ENCODE measurements around the gene SLC22A1.
"Not testable (repeated sequence)": the region's sequence is repeated elsewhere in the genome, so short reads cannot be mapped to it uniquely, and the experiment has no call there.

The SLC22A1 gene

DNA sequence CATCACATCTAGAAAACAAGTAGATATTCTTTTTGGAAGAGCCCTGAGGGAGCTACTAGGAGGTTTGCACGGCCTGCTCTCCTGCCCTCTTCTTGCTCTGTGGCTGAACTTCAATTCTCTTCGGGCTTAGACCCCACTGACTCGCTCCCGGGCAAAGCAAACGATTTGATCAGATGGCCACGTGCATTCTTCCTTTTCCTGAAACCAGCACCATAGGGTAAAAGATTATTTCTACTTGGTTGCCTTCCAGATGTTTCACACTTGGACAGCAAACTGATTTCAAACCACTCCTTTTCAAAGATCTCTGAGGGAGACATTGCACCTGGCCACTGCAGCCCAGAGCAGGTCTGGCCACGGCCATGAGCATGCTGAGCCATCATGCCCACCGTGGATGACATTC is at the start of gene SLC22A1:
SLC22A1 (plus strand) TSS at position 258 of the 400 bp plus-strand sequence; CDS start at position 379, 121 bp downstream.
- no peak for DNase-seq

DNA sequence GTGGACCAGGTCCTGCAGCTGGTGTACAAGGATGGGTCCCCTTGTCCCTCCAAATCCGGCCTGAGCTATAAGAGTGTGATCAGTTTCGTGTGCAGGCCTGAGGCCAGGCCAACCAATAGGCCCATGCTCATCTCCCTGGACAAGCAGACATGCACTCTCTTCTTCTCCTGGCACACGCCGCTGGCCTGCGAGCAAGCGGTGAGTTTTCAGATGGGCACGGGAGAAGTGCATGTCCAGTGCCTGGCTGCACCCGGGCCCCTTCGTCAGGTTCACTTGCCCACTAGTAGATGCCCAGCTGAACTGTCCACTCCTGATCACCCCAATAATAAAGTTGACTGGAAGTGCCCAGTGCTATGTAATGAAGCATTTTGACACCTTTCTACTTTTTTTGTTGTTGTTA is 48.3 kb upstream of the SLC22A1 start:
- DNase-seq = no peak

DNA sequence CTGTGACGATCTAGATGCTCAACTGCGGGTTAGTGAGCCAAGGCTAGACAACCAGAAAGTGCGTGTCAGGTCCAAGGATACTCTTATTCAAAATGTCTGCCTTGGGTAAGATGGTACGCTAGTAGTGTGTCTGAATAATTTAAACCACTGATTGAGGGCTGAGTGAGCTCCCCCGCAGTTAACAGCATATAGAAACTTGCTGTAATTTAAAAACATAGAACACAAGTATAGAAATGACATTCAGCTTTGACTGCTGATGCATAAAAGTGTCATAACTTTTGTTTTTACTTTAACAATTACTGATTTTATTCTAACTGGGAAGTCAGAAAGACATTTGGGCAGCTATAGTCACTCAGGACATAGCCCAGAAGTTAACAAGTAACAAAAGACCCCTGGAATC is 45.6 kb upstream of the SLC22A1 start:
- DNase-seq = no peak

DNA sequence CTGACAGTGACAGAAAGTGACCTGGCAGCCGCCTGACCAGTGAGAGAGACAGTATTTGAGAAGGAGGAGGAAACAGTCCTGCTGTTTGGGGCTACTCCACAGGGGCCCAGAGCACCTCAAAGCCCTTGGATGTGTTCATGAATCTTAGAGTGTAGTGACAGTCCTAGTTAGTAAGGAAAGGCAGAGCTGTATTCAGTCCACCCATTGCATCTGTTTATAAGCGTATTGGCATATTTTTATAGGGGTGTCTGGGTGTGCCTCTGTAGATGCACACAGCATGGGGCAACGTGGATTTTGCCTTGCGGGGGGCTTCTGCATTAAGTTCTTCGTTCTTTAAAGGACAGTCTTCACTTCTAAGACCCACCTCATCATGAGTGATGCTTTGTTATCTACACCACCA is 44.6 kb upstream of the SLC22A1 start:
- DNase-seq = no peak

DNA sequence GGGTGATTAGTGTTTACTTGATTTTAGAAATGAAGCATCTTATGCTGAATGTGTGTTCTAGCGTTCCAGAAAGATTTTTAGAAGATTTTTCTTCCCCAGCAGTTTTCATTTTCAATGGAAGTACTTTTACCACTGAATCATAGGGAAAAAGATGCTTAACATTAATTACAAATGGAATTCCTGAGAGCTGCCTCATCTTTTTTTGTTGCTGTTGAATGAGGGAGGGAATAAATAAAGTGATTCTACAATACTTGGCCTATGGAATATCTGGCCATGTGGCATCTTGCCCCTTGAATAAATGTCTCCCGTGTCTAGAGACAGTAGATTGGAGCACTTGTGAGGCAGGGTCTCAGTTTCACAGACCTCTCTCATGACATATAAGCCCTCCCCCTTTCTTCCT is 44.1 kb upstream of the SLC22A1 start:
- DNase-seq = no peak

DNA sequence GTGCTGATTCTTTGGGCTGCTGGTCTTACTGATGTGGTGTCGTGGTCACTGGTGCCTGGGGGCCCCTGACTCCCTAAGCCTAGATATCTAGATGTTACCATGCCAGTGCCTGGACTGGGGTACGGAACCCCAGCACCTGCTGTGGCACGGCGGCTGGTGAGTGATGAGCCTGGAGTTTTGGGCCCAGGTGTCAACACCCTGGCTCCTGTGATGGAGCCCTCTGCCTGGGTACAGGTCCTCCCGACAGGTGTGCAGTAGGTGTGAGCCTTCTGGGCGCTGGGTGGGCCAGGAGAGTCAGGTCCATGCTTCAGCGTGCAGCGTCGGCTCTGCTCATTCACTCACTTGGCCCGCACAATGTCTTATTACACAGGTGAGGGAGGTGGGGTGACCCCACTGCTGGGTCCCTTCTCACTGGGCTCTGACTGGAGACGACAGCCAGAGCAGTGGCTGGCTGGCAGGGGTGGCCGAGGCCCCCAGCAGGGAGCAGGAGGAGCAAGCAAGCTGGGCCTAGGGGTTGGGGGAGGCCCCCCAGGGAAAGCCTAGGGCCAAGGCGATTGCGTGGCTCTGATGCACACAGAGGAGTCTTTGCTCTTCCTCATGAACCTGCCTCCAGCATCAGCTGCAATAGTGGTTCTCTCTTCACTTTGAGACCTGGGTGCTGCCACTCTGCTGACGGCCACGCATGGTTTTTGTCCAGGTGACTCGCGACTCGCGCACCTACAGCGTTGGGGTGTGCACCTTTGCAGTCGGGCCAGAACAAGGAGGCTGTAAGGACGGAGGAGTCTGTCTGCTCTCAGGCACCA is 42.5 kb upstream of the SLC22A1 start:
- no peak for DNase-seq

DNA sequence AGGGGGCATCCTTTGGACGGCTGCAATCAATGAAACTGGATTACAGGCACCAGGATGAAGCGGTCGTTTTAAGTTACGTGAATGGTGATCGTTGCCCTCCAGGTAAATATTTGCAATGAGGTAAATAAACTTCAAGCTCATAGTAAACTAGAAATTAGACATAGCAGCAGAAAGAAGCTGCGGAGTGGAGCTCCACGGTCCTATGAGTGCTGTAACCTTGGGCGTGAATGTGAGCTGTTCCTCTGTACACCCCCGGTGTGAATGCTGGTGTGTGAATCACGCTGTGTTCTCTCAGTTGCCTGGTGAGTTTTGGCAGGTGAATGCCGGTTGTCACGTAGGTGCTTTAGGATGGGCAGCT is 42.0 kb upstream of the SLC22A1 start:
- no peak for DNase-seq

DNA sequence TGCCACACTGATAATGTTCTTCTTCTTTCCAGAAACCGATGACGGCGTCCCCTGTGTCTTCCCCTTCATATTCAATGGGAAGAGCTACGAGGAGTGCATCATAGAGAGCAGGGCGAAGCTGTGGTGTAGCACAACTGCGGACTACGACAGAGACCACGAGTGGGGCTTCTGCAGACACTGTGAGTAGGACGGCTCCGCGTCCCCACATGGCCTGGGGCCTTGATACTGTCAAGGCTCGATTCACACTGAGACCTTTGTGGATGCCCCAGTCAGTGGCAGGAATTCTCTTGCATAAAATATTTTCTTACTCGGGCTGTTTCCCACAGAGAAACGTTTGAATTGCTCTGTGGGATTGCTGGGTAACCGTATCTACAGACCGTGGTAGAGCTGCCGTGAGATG is 41.5 kb upstream of the SLC22A1 start:
- DNase-seq = no peak

DNA sequence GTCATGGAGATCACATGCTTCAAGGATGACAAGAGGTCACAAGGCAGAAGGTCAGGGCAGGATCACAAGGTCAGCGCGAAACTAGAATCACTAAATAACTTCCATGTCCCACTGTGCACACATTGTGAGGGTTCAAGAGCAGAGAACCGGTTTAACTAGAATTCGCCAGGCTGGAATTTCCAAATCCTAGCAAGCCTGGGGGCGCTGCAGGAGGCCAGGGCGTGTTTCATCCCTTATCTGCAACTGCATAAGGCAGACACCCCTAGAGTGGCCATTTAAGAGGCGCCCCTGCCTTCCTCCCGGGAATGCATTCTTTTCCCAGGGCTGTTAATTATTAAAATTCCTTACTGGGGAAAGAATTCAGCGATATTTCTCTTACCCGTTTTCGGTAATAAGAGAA is 40.2 kb upstream of the SLC22A1 start:
- no peak for DNase-seq

DNA sequence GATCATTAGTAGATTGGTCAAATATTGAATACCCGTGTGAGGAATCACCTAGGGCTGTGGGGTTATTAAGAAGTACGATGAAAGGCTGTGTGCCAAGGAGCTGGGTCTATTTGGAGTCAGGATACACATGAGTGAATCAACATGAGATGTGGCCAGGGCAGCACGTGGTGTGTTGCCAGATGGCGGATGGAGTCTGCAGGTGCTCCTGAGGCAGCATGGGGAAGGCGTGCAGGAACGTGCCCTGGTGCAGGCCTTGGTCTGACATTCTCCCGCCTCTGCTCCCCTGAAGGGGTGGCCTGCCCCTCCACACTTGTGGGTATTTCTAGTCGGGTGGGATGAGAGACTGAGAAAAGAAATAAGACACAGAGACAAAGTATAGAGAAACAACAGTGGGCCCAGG is 39.0 kb upstream of the SLC22A1 start:
- DNase-seq = no peak

DNA sequence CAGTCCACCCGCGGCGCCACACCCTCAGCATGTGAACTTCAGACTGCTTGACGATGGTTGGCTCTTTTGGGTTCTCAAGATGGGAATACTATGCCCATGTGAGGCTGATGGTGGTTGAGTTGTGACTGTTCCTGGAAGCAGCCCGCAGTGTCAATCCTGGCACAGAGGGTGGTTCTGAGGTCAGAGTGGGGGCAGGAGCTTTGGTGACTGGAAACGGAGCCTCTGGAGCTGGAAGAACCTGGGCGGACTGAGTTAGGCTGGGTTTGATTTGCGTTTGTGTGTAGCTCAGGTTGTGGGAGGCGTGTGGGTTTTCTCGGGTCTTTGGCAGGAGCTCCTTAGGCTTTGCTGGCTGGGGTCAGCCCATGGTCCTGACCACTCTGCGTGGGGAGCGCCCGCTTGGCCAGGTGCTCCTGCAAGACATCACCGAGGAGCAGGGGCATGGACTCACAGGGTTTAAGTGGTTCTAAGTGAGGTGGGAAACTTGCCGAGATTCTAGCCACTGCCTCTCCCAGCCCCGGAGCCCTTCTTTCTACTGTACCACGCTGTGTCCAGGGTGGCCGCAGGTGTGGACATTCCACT is 37.3 kb upstream of the SLC22A1 start:
- no peak for DNase-seq

DNA sequence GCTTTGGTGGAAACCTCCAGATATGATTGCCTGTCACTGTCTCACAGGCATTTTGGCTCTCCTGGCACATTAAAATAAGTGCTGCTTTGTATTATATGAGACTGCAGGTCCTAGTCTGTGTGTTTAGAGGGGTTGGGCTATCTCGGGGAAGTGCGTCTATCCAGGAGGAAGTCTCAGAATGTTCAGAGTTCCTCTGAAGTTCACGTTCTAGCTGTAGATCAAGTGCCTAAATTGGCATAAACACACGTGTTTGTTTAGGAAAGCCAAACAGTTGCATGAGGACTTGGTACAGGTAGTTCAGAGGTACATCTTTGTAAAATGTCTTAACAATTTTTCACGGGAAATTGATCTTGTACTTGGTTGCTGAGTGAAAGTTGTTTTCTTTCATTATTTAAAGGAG is 36.4 kb upstream of the SLC22A1 start:
- no peak for DNase-seq

DNA sequence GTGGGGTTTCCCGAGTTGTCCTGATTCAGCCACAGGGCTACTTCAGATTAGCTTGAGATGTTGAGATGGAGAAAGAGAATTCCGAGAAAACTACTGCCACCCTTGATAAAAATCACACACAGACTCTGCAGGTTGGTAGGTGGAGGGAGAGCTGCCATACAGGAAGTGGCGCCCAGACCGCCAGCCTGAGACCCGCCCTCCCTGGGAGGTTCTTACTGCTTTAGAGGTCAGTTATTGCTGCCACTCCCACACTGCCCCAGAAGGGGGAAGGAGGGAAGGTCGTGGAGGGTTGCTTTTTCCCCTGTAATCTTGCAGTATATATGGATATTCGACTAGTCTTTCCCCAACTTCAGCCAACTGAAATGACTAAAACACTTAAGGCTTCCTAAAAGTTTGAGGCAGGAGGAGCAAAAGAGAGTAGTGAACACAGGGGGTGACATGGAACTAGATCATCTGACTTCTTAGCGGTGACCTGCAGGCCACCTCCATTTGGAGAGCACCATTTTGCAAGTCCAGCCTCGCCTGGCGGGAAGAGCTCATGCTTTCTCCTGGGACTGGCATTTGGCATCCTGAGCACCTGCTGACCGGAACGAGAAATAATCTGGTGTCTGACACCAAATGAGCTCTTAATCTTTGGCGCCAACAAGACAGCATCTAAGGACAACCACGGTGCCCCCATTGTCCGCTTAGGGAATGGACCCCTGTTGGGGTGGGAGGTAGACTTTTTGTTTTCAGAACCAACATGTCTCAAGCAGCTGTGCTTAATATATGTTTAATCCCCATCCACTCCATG is 35.7 kb upstream of the SLC22A1 start:
- no peak for DNase-seq

DNA sequence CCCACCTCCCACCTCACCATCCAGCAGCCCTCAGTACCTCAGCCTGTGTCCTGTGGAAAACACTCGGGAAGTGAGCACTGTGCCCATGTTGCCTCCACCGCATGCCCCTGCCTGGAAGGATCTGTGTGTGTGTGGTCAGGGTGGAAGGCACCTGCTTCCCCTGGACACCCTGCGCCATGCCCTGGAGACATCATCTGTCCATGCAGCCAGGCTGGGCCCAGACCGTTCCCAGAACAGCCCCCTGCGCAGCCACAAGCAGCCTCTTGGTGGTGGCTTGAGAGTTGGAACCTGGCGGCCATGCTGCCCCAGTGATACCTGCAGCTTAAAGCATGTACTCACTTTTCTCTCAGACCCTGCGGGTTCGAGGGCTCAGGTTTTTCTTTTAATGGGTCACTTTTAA is 34.9 kb upstream of the SLC22A1 start:
- DNase-seq = no peak

DNA sequence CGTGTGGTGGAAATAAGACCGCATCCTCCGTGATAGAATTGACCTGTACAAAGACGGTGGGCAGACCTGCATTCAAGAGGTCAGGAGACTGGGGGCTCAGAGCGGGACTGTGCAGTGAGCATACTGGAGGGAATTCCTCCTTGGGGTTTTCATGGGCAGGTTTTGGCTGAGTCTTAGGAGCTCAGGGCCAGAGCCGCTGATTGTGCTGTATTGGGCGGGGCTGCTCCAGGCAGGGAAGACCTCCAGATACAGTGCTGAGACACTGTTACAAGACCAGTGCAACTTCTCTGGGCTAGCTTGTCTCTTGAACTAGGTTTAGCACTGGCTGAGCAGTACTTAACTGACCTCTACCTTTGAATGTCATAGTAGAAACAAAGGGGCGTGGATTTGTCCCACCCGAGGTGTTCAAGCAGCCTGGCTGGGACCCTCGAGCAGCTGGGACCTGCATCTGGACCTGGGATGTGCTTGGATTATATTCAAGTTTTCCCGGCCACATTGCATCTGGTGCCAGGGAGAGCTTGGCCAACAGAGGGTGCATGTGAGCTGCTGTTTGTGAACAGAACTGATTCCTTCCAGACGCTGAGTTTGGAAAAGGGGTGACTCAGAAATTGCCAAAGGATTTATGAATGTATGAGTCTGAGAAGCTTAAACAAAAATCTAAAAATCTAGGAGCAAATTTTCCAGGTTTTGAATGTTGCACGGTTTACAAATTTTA is 33.4 kb upstream of the SLC22A1 start:
- no peak for DNase-seq

DNA sequence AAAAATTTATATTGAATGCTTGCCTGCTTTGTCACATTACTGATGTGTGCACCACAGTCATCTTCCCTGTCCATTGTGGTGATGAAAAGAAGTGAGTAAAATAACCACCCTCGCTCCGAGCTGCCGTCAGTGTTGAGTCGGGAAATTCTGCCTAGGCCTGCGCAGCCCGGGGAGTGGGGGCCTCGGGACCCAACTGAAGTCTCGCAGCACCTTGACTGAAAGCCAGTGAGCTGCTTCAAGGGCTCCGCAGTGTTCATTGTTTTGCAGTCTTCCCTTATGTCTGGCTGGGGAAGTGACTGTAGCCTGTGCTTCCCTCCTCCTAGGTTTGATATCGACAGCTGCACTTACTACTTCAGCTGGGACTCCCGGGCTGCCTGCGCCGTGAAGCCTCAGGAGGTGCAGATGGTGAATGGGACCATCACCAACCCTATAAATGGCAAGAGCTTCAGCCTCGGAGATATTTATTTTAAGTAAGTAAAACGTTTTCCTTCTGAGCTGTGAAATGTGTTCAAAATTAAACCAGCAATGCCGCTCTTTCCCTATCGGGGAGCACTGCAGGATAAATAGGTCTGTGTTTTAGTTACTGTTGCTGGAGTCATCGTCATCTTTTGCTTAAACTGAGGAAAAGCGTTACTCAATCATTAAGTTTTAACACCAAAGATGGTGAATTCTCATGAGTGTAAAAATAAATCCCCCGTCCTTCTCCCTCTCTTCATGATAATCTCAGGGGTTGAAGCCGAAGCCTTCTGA is 32.7 kb upstream of the SLC22A1 start:
- DNase-seq = no peak

DNA sequence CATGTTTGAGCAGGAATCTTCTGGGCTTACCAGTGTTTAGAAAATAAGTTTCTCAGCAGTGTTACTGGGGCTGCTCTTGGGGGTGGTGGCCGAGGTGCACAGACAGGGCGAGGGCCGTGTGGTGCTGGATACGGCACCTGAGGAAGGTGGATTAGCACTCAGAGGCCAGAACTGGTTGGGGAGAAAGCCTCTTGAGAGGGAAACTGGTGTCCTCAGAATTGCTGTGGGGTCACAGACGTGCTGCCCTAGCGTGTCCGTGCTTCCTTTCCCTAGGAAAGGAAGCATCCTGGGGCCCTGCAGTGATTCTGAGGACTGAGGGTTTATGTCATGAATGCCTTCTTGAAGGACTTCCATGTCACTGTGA is 32.1 kb upstream of the SLC22A1 start:
- DNase-seq = no peak

DNA sequence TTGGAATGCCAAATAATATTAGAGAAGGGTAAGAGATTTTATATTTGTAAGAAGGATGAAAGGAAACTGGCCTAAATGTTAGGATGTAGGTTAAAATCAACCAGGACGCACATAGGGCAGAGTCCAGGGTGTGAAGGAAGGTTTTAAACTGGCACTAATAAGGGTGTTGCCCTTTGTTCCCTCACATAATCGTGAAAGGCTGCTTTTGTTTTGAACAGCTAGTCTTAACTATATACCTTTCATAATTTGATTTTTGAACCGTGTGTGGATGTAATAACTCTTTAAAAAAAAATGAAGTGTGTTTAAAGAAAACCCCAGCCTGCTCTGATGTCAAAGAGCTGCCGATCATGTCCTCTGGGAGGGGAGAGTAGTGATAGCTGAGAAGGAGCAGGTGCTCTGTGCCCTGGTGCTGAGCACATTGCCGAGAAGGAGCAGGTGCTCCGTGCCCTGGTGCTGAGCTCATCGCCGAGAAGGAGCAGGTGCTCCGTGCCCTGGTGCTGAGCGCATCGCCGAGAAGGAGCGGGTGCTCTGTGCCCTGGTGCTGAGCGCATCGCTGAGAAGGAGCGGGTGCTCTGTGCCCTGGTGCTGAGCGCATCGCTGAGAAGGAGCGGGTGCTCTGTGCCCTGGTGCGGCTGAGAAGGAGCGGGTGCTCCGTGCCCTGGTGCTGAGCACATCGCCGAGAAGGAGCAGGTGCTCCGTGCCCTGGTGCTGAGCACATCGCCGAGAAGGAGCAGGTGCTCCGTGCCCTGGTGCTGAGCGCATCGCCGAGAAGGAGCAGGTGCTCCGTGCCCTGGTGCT is 31.0 kb upstream of the SLC22A1 start:
- DNase-seq = not testable (repeated sequence)

DNA sequence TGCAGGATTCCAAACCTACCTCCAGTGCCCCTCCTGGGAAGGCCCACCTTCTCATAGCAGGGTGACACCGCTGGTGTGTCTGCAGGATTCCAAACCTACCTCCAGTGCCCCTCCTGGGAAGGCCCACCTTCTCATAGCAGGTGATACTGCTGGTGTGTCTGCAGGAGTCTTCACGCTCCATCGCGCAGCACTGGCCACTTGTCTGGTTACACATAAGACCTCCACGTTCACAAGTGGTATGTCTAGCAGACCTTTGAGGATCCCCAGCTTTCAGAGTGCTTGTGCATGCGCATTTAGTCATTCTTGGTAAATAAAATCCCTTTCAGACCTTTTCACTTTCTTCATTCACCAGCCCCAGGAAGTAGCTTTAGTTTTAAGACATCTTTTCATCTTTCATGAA is 29.4 kb upstream of the SLC22A1 start:
- not testable (repeated sequence) for DNase-seq

DNA sequence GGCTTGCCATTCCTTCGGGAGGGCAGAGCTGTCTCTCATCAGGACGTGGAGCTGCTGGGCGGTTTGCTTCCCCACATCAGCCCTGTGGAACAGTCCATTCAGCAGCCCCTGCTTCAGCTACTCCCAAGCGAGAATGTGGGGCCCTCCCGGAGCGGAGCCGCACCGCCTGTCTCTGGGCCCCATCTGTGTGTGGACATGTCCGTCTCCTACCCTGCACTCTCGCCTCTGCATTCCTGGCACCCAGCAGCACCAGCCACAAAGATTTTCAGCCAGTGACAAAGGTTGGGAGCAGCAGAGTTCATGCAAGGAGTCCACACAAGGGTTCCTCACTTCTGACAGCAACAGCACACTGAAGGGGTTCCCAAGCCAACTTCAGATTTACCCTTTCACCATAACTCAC is 29.0 kb upstream of the SLC22A1 start:
- DNase-seq = no peak

DNA sequence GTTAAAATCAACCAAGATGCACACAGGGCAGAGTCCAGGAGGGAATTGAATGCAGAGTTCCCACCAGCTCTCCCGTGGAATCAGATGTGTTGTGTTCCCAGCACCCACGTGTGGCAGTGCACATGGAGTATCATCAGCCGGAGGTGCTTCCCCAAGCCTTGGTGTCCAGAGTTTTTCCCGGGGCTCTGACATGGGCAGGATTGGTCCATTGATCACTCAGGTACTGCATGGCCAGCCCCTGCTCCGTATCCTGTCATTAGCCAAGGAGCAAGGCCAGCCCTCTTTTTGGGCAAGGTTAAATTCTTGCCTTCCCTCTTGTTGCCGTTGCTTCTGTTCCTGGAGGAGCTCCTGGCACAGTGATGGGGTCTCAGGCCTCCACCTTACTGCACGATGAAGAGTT is 28.6 kb upstream of the SLC22A1 start:
- DNase-seq = no peak

DNA sequence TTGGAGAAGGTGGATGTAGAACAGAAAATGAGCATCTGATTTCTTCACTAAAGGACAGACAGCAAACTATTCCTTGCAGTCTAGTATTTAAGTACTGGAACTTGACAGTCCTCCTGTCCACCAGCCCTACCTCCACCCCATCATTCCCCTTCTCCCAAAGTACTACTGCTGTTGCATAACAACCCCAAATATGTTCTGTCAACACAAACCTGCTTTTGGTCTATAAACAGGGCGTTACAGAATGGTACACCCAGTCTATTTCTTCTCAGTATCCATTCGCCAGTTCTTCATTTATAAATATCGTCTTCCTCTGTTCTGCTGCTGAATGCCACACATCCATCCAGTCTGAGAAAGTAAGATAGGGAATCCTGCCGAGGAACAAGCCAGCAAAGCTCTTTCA is 27.7 kb upstream of the SLC22A1 start:
- DNase-seq = no peak

Measured in GDM1 (cell line).